Measurements from ENCODE around the gene SERINC2. TPM values are rescaled to one million over a fixed set of nuclear protein-coding genes. Genes with fewer than 3 reads are reported as not detected.

The SERINC2 gene
- total RNA-seq, 1 experiment from 2014 or later = 50.1 TPM

DNA sequence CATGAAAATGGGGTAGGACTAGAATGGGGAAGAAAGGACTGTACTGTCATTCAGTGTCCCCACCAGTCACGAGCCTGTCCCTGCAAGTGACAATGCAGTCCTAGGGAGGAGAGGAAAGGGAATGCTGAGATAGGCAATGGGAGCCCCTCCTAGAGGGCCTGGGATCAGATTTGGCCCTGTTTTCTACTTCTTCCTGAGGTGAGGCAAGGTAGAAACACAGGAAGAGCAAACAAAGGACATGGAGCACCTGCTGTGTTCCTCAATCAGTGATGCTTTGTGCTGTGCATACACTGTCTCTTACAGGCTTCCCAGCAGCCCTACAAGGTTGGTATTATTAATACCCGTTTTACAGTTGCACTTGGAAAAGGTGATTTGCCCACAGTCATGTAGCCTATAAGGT, 46.2 kb upstream of the SERINC2 start:
- no peak for ATAC-seq
- H3K9me3 ChIP-seq (ENCODE audit: control insufficient read depth in 1 of 2, insufficient read depth in 1 of 2, low read depth in 1 of 2, low read length in 2 of 2) = no peaks in the 10 kb centered on the region
- no peaks in the 10 kb centered on the region for H3K4me1 ChIP-seq (ENCODE audit: control insufficient read depth in 1 of 2, insufficient read depth in 2 of 2, low read length in 2 of 2)
- H3K36me3 ChIP-seq (ENCODE audit: control insufficient read depth in 1 of 2, insufficient read depth in 2 of 2, low read length in 2 of 2) = no peaks in the 10 kb centered on the region; a peak in 2 of 4 replicates
- no TSS peak for BruUV-seq (replicated peaks)
- no peak overlapping the region for H2AFZ ChIP-seq (ENCODE audit: low read depth, low read length, poor library complexity, severe bottlenecking)
- H3K9ac ChIP-seq (ENCODE audit: low read length) = no peak overlapping the region
- ChIA-PET CTCF (interaction anchor here (1.0 kb wide), 1 partner anchor 28 kb away, joined by 3 read pairs; no protein-coding TSS in a partner anchor), RAD21 (ENCODE audit: low non-redundant PET in 1 of 2, low total read pairs in 2 of 2, uncharacterized antibody in 2 of 2, unreplicated experiment in 2 of 2) (no interaction called here), POLR2A (no interaction called here)
- no peak for DNase-seq (ENCODE audit: low read depth, low spot score)
- H3K4me2 ChIP-seq (ENCODE audit: low read length) = no peak overlapping the region
- H3K4me3 ChIP-seq (replicated peaks in 1 of 2; ENCODE audit: low read depth in 1 of 2, low read length in 2 of 2) = no peak overlapping the region
- no peak overlapping the region for H3K27ac ChIP-seq (ENCODE audit: low read depth, low read length)
- H4K20me1 ChIP-seq (ENCODE audit: insufficient read depth) = no peaks in the 10 kb centered on the region
- no peaks in the 10 kb centered on the region for H3K9me2 ChIP-seq (ENCODE audit: insufficient read depth)
- H3K79me2 ChIP-seq (ENCODE audit: insufficient read depth, low read length) = no peaks in the 10 kb centered on the region
- intact Hi-C loops (cut with micrococcal nuclease) = no loop called here
- no peaks in the 10 kb centered on the region for H3K27me3 ChIP-seq (ENCODE audit: insufficient read depth, low read length)
- TF ChIP-seq SIN3A (IDR thresholded peaks at IDR 0.05; ENCODE audit: low read depth) (no peak), EGR1 (IDR thresholded peaks at IDR 0.05; ENCODE audit: low read depth) (no peak), EZH2 (IDR thresholded peaks at IDR 0.05) (no peak), JUND (IDR thresholded peaks at IDR 0.05) (no peak), CEBPB (IDR thresholded peaks at IDR 0.05; ENCODE audit: low read depth) (no peak), CBX3 (IDR thresholded peaks at IDR 0.05; ENCODE audit: low read depth) (no peak), SRF (IDR thresholded peaks at IDR 0.05; ENCODE audit: low read depth) (no peak), ELF1 (IDR thresholded peaks at IDR 0.05; ENCODE audit: borderline replicate concordance, low read depth) (no peak), ZFX (IDR thresholded peaks at IDR 0.05) (no peak)
- TF ChIP-seq, protein P1, sequence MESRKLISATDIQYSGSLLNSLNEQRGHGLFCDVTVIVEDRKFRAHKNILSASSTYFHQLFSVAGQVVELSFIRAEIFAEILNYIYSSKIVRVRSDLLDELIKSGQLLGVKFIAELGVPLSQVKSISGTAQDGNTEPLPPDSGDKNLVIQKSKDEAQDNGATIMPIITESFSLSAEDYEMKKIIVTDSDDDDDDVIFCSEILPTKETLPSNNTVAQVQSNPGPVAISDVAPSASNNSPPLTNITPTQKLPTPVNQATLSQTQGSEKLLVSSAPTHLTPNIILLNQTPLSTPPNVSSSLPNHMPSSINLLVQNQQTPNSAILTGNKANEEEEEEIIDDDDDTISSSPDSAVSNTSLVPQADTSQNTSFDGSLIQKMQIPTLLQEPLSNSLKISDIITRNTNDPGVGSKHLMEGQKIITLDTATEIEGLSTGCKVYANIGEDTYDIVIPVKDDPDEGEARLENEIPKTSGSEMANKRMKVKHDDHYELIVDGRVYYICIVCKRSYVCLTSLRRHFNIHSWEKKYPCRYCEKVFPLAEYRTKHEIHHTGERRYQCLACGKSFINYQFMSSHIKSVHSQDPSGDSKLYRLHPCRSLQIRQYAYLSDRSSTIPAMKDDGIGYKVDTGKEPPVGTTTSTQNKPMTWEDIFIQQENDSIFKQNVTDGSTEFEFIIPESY (IDR thresholded peaks at IDR 0.05; ENCODE audit: extremely low read depth, insufficient replicate concordance, low read length) = no peak

DNA sequence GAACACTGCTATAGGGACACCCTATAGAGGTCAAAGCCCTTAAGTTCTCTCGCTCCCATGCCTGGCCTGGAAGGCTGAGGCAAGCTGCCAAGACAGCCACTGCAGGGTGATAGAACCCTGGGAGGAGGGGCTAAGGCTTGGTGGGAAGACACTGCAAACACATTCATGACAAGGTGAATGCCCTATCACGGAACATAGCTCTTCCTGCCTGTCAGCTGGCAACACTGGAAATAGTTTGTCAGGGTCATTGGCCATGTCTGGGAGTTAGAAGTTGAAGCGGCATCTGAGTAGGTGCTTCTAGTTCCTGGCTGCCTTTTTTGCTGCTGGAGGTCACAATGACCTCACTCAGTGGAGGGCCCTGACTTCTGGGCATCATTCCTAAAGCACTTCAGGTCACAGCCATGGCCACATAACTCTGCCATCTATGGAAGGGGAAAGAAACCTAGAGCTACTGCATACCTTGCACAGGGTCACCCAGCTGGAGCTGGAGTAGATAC, 44.4 kb upstream of the SERINC2 start:
- ATAC-seq (no peak), DNase-seq (ENCODE audit: low read depth, low spot score) (no peak)
- intact Hi-C loops (cut with micrococcal nuclease) = no loop called here
- no peak for TF ChIP-seq CBX3 (IDR thresholded peaks at IDR 0.05; ENCODE audit: low read depth)
- TF ChIP-seq YY1 (IDR thresholded peaks at IDR 0.05; ENCODE audit: extremely low read depth, insufficient replicate concordance, low read depth, low read length) = no peak
- no peak for TF ChIP-seq SP1 (IDR thresholded peaks at IDR 0.05; ENCODE audit: low read depth)
- no peak for TF ChIP-seq CEBPB (IDR thresholded peaks at IDR 0.05; ENCODE audit: low read depth)
- no peak for TF ChIP-seq TCF7L2 (IDR thresholded peaks at IDR 0.05; ENCODE audit: borderline replicate concordance, extremely low read depth, insufficient read depth, insufficient read length)
- TF ChIP-seq POLR2A (IDR thresholded peaks at IDR 0.05; ENCODE audit: borderline replicate concordance, extremely low read depth, insufficient read depth, insufficient read length) = no peak
- TF ChIP-seq EZH2 (IDR thresholded peaks at IDR 0.05) = no peak
- TF ChIP-seq JUND (IDR thresholded peaks at IDR 0.05) = no peak
- no peak for TF ChIP-seq POLR2AphosphoS5 (IDR thresholded peaks at IDR 0.05; ENCODE audit: low read depth, low read length)
- TF ChIP-seq ZNF274 (IDR thresholded peaks at IDR 0.05; ENCODE audit: low read depth, low read length) = no peak
- no peak for TF ChIP-seq EZH2phosphoT487 (IDR thresholded peaks at IDR 0.05; ENCODE audit: borderline replicate concordance)
- ChIA-PET RAD21 (ENCODE audit: low non-redundant PET in 1 of 2, low total read pairs in 2 of 2, uncharacterized antibody in 2 of 2, unreplicated experiment in 2 of 2) (no interaction called here), POLR2A (no interaction called here), CTCF (no interaction called here)
- H3K4me3 ChIP-seq (replicated peaks in 1 of 2; ENCODE audit: low read depth in 1 of 2, low read length in 2 of 2) = no peak overlapping the region
- 0 out of 4 replicates have a peak, but pooled peaks cover 0 to 6% of the 10 kb centered on the region in 2 experiments for H3K4me1 ChIP-seq (ENCODE audit: control insufficient read depth in 1 of 2, insufficient read depth in 2 of 2, low read length in 2 of 2)
- H4K20me1 ChIP-seq (ENCODE audit: insufficient read depth) = no peaks in the 10 kb centered on the region
- BruUV-seq (replicated peaks) = no TSS peak
- H3K27ac ChIP-seq (ENCODE audit: low read depth, low read length) = no peak overlapping the region
- no peaks in the 10 kb centered on the region for H3K79me2 ChIP-seq (ENCODE audit: insufficient read depth, low read length)
- H3K4me2 ChIP-seq (ENCODE audit: low read length) = no peak overlapping the region
- H3K27me3 ChIP-seq (ENCODE audit: insufficient read depth, low read length) = no peaks in the 10 kb centered on the region
- H3K36me3 ChIP-seq (ENCODE audit: control insufficient read depth in 1 of 2, insufficient read depth in 2 of 2, low read length in 2 of 2) = no peaks in the 10 kb centered on the region; a peak in 2 of 4 replicates
- H2AFZ ChIP-seq (ENCODE audit: low read depth, low read length, poor library complexity, severe bottlenecking) = no peak overlapping the region
- H3K9me3 ChIP-seq (ENCODE audit: control insufficient read depth in 1 of 2, insufficient read depth in 1 of 2, low read depth in 1 of 2, low read length in 2 of 2) = no peaks in the 10 kb centered on the region
- no peaks in the 10 kb centered on the region for H3K9me2 ChIP-seq (ENCODE audit: insufficient read depth)
- no peak overlapping the region for H3K9ac ChIP-seq (ENCODE audit: low read length)

Measured in HCT116 (cell line).